Measurements from ENCODE around the gene CYTH1. TPM values are rescaled to one million over a fixed set of nuclear protein-coding genes. Genes with fewer than 3 reads are reported as not detected.

Gene CYTH1
- total and polyA plus RNA-seq, 12 donors, result 26.0 to 141 (median 46.2) TPM

DNA sequence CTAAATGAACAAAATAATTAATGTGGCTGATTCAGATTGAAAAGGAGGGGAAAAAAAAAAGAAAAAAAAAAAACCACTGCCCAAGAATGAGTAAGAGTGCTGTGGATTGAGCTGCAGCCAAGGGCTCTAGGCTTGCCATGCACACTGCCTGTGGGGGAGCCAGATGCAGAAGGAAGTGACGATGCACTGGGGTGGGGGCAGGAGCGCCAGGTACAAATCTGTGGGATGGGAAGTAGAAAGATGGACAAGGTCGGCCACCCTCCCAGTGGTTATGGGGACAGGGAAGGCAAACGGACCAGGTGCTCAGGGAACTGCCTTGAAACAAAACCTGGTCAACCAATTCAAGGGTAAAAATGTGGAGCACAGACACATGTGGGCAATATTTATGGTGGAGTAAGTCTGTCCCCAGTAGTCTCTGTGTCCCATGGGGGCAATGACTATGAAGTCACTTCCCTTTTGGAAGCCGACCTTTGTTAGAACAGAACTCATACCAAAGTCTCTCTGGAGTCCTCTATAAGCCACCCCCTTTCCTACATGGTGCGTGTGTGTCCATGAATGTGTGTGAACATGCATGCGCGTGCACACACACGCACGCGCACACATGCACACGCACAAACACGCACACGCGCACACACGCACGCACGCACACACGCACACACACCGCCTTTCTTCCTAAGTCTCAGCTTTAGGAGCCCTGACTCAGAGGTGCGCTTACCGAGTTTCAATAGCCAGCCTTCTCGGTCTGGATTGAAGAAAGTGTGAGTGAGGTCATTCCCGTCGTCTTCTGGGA, 84.3 kb downstream of the CYTH1 start:
- intact Hi-C loops (cut with DNase I), result no loop called here

DNA sequence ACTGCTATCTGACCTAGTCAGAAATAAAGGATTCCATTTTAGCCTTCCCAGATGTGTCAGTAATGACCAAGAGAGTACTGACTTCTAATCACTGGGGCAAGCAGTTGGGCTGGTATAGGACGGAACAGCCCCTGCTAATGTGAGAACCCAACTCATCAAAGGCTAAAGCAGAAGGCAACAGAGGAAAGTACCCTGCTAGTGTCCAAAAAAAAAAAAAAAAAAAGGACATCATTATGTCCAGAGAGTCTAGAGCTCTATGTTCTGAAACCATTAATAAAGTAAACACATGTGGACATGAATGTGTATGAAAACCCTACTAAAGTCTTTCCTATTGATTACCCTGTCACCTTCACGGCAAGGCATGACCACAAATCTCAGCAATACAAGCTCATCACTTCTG, 85.0 kb downstream of the CYTH1 start:
- DNase-seq, result peak in 1 of 7 donors; percentile 15
- peaks cover 0 to 57% of the 10 kb centered on the region in 2 donors for H3K36me3 ChIP-seq (replicated peaks in 1 of 2)
- intact Hi-C loops (cut with DNase I), result no loop called here
- no peaks in the 10 kb centered on the region for H3K9me3 ChIP-seq (replicated peaks in 1 of 3)
- no peaks in the 10 kb centered on the region for H3K27me3 ChIP-seq
- H3K27ac ChIP-seq, result no peak overlapping the region
- TF ChIP-seq, protein P1, sequence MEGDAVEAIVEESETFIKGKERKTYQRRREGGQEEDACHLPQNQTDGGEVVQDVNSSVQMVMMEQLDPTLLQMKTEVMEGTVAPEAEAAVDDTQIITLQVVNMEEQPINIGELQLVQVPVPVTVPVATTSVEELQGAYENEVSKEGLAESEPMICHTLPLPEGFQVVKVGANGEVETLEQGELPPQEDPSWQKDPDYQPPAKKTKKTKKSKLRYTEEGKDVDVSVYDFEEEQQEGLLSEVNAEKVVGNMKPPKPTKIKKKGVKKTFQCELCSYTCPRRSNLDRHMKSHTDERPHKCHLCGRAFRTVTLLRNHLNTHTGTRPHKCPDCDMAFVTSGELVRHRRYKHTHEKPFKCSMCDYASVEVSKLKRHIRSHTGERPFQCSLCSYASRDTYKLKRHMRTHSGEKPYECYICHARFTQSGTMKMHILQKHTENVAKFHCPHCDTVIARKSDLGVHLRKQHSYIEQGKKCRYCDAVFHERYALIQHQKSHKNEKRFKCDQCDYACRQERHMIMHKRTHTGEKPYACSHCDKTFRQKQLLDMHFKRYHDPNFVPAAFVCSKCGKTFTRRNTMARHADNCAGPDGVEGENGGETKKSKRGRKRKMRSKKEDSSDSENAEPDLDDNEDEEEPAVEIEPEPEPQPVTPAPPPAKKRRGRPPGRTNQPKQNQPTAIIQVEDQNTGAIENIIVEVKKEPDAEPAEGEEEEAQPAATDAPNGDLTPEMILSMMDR (IDR thresholded peaks at IDR 0.05), result no peak
- no peak for TF ChIP-seq POLR2A (IDR thresholded peaks at IDR 0.05)
- no peaks in the 10 kb centered on the region for H3K4me1 ChIP-seq (replicated peaks in 1 of 2)
- WGBS, 4 donors, result 67 to 84% (median 78%) methylated on average over 2 of the region's 2 CpGs
- no peak overlapping the region for H3K4me3 ChIP-seq

More for the DNA sequence above, 84.3 kb downstream of the CYTH1 start:
- TF ChIP-seq, protein P1 (IDR thresholded peaks at IDR 0.05), result no peak
- TF ChIP-seq POLR2A (IDR thresholded peaks at IDR 0.05), result no peak
- no peaks in the 10 kb centered on the region for H3K27me3 ChIP-seq
- peak in 5 of 7 donors; percentile 40 to 64 (median 60) for DNase-seq
- no peak overlapping the region for H3K4me3 ChIP-seq
- no peaks in the 10 kb centered on the region for H3K9me3 ChIP-seq (replicated peaks in 1 of 3)
- H3K27ac ChIP-seq, result no peak overlapping the region
- peaks cover 0 to 55% of the 10 kb centered on the region in 2 donors for H3K36me3 ChIP-seq (replicated peaks in 1 of 2)
- WGBS, 4 donors, result 89 to 94% (median 91%) methylated on average over 25 of the region's 25 CpGs
- H3K4me1 ChIP-seq (replicated peaks in 1 of 2), result no peaks in the 10 kb centered on the region

DNA sequence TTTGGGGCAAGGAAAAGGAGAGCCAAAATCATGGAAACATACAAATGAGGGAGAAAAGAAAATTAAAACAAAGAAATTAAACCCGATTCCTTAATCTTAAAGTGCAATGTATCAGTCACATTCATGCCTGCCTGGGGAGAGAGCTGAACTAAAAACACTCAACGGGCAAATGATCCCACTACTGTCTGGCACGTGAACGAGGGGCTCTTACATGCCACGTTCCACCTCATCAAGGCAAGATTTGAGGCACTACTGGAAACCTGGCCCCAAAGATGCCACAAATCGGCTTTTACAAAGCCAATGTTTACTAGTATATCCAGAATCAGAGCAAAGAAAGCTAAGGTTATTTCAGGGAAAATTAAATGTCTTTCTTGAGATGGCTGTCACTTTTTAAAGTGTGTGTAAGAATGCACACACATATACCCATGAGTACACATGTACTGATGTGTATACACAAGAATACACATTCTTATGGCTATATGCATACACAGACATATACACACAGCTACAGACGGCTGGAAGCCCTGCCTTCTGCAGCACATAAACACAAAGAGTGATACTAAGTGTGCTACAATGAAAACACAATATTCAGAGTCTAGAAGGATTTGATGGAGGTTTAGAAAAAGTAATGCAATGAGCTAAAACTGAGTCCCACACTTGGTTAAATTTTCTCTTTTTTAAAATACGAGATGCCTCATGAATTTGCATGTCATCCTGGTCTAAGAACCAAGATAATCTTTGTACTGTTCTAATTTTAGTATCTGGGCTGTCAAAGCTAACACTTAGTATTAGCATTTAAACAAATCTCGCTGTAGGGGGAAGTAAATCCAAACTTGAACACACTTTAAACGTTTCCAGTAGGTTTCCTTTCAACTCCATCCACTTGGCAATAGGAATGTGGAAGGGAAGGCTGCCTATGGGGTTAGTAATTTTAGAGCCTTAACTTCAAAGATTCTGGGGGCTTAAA, 85.8 kb downstream of the CYTH1 start:
- Histone ChIP-seq H3K4me3 (no peak overlapping the region), H3K9me3 (replicated peaks in 1 of 3) (no peaks in the 10 kb centered on the region), H3K27ac (no peak overlapping the region), H3K4me1 (replicated peaks in 1 of 2) (no peaks in the 10 kb centered on the region), H3K36me3 (replicated peaks in 1 of 2) (peaks cover 0 to 52% of the 10 kb centered on the region in 2 donors), H3K27me3 (no peaks in the 10 kb centered on the region)
- intact Hi-C loops (cut with DNase I), result no loop called here
- DNase-seq, result peak in 1 of 7 donors; percentile 27
- TF ChIP-seq POLR2A (IDR thresholded peaks at IDR 0.05), result no peak
- TF ChIP-seq, protein P1 (IDR thresholded peaks at IDR 0.05), result no peak
- 83 to 88% (median 87%) methylated on average over 10 of the region's 10 CpGs for WGBS, 4 donors

Measured in adrenal gland (tissue), 12 donors.